Effector CD8-positive, alpha-beta T cell (primary cell): ENCODE results near the gene PYGM.
A peak's percentile ranks its signal among the peaks of the same experiment; 100 is the strongest.

Source experiments
- DNase-seq: peaks from one replicate; lab custom pipeline; 2025; lab: John Stamatoyannopoulos, UW
- total RNA-seq, 4 experiments: gene quantifications; one replicate each; lab custom pipeline; 2026; lab: John Stamatoyannopoulos, UW

The PYGM gene
- total RNA-seq = 12.0 to 24.0 (median 17.0) reads per million in 4 experiments

DNA sequence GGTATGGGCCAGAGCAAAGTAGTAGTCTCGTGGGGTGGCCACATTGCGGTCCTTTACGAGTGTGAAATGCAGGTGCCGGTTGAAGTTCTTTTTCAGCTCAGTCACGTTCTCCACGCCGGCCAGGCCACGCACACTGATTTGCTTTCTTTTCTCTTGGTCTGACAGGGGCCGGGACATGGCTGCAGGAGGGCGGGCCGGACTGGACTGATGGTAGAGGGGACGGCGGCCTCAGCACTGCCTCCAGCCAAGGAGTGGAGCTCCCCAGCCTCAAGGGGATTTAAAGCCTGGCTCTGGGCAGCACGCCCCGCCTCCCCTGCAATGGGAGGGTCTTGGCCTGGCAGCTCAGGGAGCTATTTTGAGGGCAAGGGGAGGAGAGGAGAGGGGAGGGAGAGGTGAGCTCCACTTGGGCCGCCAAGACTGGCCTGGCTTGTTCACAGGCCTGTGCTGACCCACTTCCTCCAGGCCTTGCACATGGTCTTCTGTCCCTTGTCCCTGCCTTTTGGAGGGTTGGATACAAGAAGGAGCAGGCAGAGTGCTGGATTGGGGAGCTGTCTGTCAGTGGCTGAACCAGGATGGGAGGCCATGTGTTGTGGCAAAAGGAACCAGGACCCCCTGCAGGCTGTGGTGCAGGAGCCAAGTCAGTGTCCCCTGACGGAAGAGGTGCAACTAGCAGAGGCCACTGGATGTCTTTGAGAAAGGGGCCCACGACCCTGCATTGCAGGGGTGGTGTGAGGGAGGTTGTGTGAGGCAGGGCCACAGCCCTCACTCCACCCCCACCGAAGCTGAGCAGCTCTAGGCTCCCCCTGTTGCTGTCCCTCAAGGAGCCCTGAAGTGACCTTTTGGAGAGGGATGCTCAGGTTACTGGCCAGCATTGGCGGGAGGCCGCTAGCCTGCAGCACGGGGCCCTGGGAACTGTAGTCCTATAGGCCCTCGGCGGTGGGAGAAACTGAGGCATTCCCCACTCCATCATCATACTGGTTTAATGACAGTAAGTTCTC, at the start of gene PYGM:
Gene PYGM, minus strand, starts transcription at position 253 of the 998 bp plus-strand sequence. Its CDS starts 76 bp downstream, at position 177.
- DNase-seq = no peak

DNA sequence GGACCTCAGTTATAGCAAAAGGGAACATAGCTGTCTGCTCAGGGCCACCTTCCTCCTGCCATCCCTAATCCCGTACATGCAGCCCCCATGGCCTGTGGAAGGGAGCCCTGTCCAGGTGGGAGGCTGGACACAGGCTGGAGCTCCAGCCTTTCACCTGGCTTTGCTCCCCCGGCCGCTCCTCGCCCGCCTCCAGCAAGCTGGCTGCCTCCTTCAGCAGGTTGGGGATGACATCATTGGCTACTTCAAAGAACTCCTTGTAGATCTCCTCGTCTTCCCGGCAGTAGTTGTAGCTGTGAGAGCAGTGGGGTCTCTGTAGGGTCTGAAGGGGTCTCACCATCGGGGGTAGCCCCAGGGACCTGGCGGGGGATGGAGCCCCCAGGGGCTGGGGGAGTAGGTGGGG, 45.7 kb upstream of the PYGM start:
- no peak for DNase-seq

- no peak for DNase-seq
Measured at GRCh38 chr11:64804346-64805210, 44.8 kb upstream of the PYGM start.

DNA sequence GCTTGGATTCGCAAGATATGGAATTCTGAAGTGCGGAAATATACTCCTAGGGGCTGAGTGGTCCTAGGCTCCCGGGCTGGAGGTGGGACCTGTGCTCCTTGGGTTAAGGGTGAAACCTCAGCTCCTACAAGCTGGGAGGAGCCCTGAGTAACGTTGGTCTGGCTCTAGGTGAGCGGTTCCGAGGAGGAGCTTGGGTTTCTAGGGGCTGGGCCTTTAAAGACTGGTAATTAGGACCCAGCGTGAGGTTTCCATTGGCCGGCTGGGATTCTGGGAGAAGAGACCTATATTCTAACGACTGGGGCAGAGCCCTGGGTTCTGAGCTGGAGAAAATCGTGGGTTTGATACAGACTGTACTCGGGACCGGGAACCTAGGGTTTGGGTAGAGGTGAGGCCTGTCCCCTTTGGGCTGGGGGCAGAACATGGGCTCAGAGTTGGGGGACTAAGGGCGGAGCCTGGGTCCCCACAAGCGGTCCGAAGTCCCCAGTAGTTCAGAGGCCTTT, 44.1 kb upstream of the PYGM start:
- DNase-seq = no peak

DNA sequence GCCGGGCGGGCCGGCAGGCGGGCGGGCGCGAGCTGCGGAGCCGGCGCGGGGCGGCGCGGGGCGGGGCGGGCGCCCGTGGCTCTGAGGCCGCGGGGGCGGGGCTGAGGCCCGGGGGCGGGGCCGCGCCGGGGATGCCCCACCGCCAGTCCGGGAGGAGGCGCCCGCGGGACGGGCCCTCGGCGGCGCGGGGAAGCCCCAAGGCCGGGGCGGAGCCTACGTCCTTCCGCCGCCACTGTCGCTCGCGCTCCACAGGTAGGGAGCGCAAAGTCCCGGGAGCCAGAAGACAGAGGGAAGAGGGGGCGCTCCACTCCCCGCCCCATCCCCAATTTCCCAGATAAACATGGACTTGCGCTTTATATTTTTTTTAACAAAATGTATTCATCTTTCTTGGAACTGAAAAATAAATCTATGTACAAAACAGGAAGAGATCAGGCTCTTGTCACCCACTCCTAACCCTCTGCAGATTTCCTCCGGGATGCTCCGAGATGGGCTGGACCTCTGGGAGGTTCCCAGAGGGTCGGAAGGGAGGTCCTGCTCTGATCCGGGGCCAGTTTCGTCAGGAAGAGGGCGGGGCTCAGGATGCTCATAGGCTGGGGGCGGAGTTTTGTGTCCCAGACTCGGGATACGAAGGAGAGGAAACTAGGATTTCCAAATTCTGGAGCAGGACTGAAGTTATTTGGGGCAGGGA, 43.5 kb upstream of the PYGM start, which contains the start of gene MAP4K2:
Gene MAP4K2, minus strand, starts transcription at position 57 of the 688 bp plus-strand sequence. CDS start 65 bp downstream, outside the sequence.
- DNase-seq = peak; percentile 79

DNA sequence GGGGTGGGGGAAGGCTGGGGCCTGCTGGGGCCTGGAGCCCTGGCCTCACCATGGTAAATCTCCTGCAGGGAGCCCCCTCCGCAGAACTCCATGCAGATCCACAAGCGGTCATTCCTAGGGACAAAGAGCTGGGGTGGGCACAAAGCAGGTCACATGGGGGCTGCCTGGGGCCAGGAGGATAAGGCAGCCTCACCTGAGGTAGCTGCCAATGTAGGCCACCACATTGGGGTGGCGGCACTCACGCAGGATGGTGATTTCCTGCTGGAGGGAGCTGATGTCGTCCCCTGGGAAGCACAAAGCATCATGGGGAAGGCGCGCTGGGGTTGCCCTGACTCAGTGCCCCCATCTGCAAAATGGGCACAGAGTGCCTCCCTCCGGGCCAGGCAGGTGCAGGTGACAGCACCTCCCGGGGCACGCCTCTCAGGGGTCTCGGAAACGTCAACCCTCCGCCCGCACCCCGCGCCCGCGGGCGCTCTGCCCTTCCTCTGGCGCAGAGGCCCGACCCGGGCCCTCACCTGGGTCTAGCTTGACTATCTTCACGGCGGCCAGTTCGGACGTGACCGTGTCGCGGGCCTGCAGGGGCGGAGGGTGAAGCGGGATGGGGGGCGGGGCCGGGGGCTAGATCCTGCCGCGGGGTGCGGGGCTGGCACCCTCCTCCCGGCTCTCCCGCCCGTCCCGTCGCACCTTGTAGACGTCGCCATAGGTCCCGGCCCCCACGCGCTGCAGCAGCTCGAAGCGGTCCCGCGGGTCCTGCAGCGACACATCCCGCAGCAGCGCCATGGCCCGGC, 42.8 kb upstream of the PYGM start:
- no peak for DNase-seq

DNA sequence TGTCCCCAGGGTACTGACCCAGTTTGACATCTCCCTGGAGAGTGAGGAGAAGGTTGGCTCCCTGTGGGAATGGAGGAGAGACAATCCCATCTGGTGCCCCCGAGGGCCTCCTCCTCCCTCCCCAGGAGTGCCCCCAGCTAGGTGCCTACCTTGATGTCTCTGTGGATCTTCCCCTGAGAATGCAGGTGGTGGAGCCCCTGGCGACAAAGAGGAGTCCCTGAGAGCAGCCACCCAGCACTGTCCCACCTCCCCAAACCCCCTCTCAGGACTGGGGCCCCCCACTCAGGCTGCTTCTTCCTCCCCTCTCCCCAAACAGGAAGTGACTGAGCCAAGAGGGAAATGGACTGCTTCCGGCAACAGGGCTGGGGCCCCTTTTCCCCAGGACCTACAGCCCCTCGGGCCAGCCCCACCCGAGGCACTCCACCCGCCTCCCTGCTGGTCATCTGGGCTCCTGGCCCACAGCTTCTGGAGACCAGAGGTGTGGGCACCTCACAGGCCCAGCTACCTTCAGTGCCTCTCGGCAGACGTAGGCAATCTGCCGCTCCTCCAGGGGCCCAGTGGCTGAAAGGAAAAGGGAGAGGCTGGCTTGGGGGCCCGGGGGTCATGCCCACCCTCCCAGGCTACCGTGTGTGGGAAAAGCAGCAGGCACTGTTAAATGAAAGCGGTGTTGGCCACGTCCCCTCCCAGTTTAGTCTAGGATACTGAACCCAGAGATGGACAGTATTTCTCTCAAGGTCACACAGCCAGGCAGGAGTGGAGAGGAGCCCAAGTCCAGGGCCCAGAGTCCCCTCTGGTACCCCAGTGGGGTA, 42.0 kb upstream of the PYGM start:
- DNase-seq = no peak

- no peak for DNase-seq
Measured at GRCh38 chr11:64801158-64801464, 41.3 kb upstream of the PYGM start.

GRCh38 chr11:64800303-64801157, 40.8 kb upstream of the PYGM start:
- no peak for DNase-seq

DNA sequence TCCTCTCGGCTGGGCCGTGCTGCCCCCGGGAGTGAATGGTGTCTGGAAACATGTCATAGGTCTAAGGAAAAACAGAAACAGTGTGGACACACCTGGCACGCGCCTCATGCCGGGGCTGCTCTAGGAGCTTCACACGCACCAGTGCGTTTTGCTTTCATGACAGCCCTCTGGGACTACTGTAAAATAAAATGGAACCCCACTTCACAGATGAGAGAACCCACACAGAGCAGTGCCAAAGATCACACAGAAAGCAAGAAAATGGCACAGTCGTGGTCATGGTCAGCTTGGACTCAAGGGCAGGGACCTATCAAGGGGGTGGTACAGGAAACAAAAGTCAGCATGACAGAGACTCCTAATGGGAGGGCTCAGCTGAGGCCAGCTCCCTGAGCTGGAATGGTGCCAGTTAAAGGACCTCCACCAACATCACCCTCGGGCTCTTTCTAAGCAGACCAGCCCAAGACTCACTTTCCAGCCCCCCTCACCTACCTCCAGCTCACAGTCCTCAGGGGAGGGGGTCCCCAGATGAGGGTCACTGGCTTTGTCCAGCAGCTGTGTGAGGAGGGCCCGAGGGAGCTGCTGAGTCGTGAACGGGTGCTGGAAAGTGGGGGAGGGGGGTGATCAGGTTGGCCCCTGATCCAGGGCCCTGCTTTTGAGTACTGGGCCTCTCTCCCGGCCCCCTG, 40.0 kb upstream of the PYGM start:
- DNase-seq = no peak

DNA sequence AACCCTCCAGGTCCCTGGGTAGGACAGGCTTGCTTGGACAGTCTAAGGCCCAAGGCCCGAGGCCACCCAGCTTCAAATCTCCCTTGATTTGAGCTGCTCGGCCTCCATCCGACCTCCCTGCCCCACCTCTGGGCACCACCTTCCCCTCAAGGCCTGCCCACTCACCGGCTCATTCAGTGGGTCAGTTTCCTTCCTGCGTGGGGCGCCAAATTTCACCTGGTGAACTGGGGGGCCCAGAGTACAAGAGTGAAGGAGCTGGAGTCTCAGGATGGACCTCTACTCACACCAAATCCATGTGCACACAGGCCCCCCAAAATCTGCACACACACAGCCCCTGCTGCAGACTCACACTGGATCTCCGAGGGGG, 39.5 kb upstream of the PYGM start:
- no peak for DNase-seq

DNA sequence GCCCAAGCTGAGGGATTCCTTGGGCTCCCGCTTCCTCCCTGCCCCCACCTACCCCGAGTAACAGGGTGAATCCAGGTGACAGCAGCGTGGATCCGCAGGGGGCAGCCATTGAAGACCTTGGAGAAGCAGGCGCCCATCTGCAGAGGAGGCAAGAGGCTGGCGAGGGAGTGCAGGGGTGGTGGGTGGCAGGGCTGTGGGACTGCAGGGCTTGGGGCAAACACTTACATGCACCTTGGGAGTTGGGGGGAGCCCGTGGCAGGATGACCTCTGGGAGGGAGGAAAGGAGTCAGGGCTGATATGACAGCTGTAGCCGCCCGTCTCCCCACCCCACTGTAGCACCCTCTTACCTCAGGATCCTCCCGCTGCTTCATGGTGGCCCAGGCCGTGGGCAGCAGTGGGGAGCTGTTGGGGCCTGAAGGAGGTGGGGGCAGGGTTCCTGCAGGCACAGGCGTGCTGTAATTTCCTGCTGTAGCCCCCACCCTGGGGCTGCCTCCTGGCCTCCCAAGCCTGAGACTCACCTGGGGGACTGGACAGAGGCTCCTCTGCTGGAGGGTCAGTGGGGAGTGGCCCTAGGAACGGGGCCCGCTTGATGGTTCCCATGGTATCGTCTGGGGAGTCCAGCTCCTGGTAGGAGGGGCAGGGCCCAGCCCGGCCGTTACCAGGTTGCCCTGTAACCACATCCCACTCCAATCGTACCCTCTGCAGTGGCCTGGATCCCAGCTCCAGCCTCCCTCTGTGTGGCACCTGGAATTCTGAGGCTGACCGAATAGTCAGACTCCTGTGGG, 37.2 kb upstream of the PYGM start:
- no peak for DNase-seq

GRCh38 chr11:64796047-64796756, 36.4 kb upstream of the PYGM start:
- DNase-seq = no peak

- DNase-seq = no peak
Measured at GRCh38 chr11:64794526-64794925, 34.8 kb upstream of the PYGM start.

GRCh38 chr11:64793271-64794160, 33.7 kb upstream of the PYGM start:
- no peak for DNase-seq

DNA sequence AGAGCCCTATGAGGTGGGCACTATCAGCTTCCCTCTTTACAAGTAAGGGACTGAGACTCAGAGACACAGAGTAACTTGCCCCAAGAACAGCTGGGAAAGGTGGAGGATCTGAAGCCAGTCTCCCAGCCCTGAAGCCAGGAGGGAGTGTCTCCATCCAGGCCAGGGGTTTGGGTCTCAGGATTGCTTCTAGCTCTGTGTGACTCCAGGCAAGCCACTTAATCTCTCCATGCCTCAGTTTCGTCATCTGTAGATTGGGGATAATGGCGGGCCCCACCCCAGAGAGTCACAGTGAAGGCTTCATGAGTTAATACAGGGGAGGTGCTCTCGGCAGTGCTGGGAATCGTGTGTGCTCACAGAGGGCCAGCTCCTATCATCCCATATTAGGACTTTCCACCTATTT, 32.7 kb upstream of the PYGM start:
- no peak for DNase-seq
